HepG2 (cell line): ENCODE results near the gene SIK2. TPM values are rescaled to one million over a fixed set of nuclear protein-coding genes. Genes with fewer than 3 reads are reported as not detected.

Source experiments
- ATAC-seq: fragments of 200-7000 bp; cut with Tn5 transposase; 3 replicates; pipeline ENCODE4 v1.9.1; 2020; ENCODE audit warnings: mild to moderate bottlenecking, moderate library complexity
- BruUV-seq: library from RNA; stranded (reverse); fragments of 400-500 nt; replicated peaks from 2 replicates; lab custom pipeline; 2021; lab: Mats Ljungman, UMichigan
- CTCF ChIA-PET: fragments of 300-600 bp; formaldehyde crosslinking; extraction: SDS; loops from one replicate; lab custom pipeline; 2021; ENCODE audit warnings: low total read pairs, inconsistent platforms, low intra/inter-chr PET ratio; lab: Yijun Ruan, JAX
- POLR2A ChIA-PET: fragments of 350-600 bp; sonication (Branson Sonifier 250); formaldehyde crosslinking; loops from one replicate; lab custom pipeline; 2020; ENCODE audit warnings: antibody characterized with exemption, inconsistent platforms; lab: Yijun Ruan, JAX
- DNase-seq: peaks from one replicate; pipeline ENCODE4 v3.0.0-alpha.2; 2015; ENCODE audit warnings: low spot score
- FAIRE-seq: peaks from 3 replicates; lab custom pipeline; 2011; peaks lifted over from hg19 to GRCh38; lab: Jason Lieb, UNC
- H2AFZ ChIP-seq: one replicate; pipeline ENCODE4 v1.6.1; 2011; ENCODE audit warnings: low read length, inconsistent platforms
- H3K27ac ChIP-seq: fragments of 300-600 bp; 3 replicates; pipeline ENCODE4 v1.8.0; 2011; ENCODE audit warnings: mixed run types, mild to moderate bottlenecking, mixed read lengths, low read length, inconsistent platforms; ENCODE audit not compliant: insufficient read depth; ENCODE audit errors: extremely low read length
- H3K27me3 ChIP-seq, 2 experiments: fragments of 200-600 bp in 1 of 2; 2 replicates in 1 of 2; 3 replicates in 1 of 2; pipeline versions ENCODE4 v1.6.0 to v1.8.0; 2011; ENCODE audit warnings: low read length in 2 of 2, mild to moderate bottlenecking in 2 of 2, moderate library complexity in 2 of 2, inconsistent platforms in 1 of 2; ENCODE audit not compliant: insufficient read depth in 2 of 2, control insufficient read depth in 1 of 2
- H3K36me3 ChIP-seq, 2 experiments: fragments of 200-600 bp in 1 of 2; replicated peaks in 1 of 2; 2 replicates in 1 of 2; 3 replicates in 1 of 2; pipeline versions ENCODE4 v1.5.1 to v1.8.0; 2011; ENCODE audit warnings: low read length in 2 of 2, inconsistent platforms in 1 of 2; ENCODE audit not compliant: insufficient read depth in 2 of 2, control insufficient read depth in 1 of 2
- H3K4me1 ChIP-seq: 2 replicates; pipeline ENCODE4 v1.5.1; 2012; ENCODE audit warnings: low read length, inconsistent platforms; ENCODE audit not compliant: insufficient read depth
- H3K4me2 ChIP-seq: 2 replicates; pipeline ENCODE4 v1.6.0; 2011; ENCODE audit warnings: low read depth, low read length, inconsistent platforms
- H3K4me3 ChIP-seq, 3 experiments: fragments of 200-600 bp in 1 of 3; sonication (generic), shearing (Covaris generic) in 1 of 3; replicated peaks in 1 of 3; 2 replicates each; pipeline ENCODE4 v1.5.1; 2011 to 2016; ENCODE audit warnings: low read length in 3 of 3, inconsistent platforms in 2 of 3, low read depth in 2 of 3, mild to moderate bottlenecking in 2 of 3, control low read depth in 1 of 3, mixed read lengths in 1 of 3; ENCODE audit not compliant: insufficient read depth in 1 of 3
- H3K79me2 ChIP-seq: one replicate; pipeline ENCODE4 v1.6.1; 2011; ENCODE audit warnings: low read length, inconsistent platforms; ENCODE audit not compliant: insufficient read depth
- H3K9ac ChIP-seq: 2 replicates; pipeline ENCODE4 v1.6.0; 2011; ENCODE audit warnings: mild to moderate bottlenecking, low read depth, low read length, inconsistent platforms; ENCODE audit not compliant: insufficient read depth
- H3K9me3 ChIP-seq: 2 replicates; pipeline ENCODE4 v1.5.1; 2012; ENCODE audit warnings: mild to moderate bottlenecking, low read length
- H4K20me1 ChIP-seq: 2 replicates; pipeline ENCODE4 v1.6.0; 2011; ENCODE audit warnings: inconsistent platforms, mild to moderate bottlenecking, low read length, moderate library complexity; ENCODE audit not compliant: insufficient read depth
- CREM ChIP-seq, 2 experiments: sonication (generic) in 1 of 2; formaldehyde crosslinking in 1 of 2; IDR thresholded peaks; 2 replicates each; pipeline versions ENCODE4 v1.4.0 to v1.6.1; 2016 to 2020; ENCODE audit warnings: antibody characterized with exemption in 1 of 2, mild to moderate bottlenecking in 1 of 2, missing genetic modification reagents in 1 of 2
- HBP1 ChIP-seq: IDR thresholded peaks from 2 replicates; pipeline ENCODE4 v1.6.1; 2016; ENCODE audit warnings: low read depth, control low read depth
- ISL2 ChIP-seq: sonication (generic); formaldehyde crosslinking; IDR thresholded peaks from 2 replicates; pipeline ENCODE4 v1.5.0; 2020; ENCODE audit warnings: missing genetic modification reagents
- NFYC ChIP-seq: IDR thresholded peaks from 2 replicates; pipeline ENCODE4 v1.6.1; 2016; ENCODE audit warnings: missing genetic modification reagents, missing compliant biosample characterization
- SNRNP70 ChIP-seq: fragments of 200-400 bp; formaldehyde crosslinking; IDR thresholded peaks from 2 replicates; pipeline ENCODE4 v1.6.1; 2017; ENCODE audit warnings: mild to moderate bottlenecking, low read depth, low read length, moderate library complexity
- ZBTB33 ChIP-seq: sonication (generic); formaldehyde crosslinking; IDR thresholded peaks from 2 replicates; pipeline ENCODE4 v1.4.0; 2020; ENCODE audit warnings: missing genetic modification reagents
- ZNF784 ChIP-seq: sonication (generic); formaldehyde crosslinking; IDR thresholded peaks from 2 replicates; pipeline ENCODE4 v1.5.1; 2020; ENCODE audit warnings: missing genetic modification reagents, mild to moderate bottlenecking, borderline replicate concordance
- ZSCAN5A ChIP-seq: sonication (generic); formaldehyde crosslinking; IDR thresholded peaks from 2 replicates; pipeline ENCODE4 v1.8.0; 2022; ENCODE audit warnings: mild to moderate bottlenecking, missing genetic modification reagents, borderline replicate concordance
- in situ Hi-C: cut with HindIII; loops from 2 replicates; pipeline ENCODE4 v1.10.0; 2017; ENCODE audit warnings: low pct_unique_long_range_greater_than_20kb; ENCODE audit not compliant: extremely low pct_ligation_motif_present
- intact Hi-C: fragments of 100-400 bp; cut with micrococcal nuclease; formaldehyde crosslinking; loops from one replicate; pipeline ENCODE4 v1.10.0; 2022; ENCODE audit not compliant: unreplicated experiment
- polyA plus RNA-seq, 8 experiments: library from polyadenylated mRNA; depleted of rRNA in 3 of 8; stranded (reverse) in 7 of 8; unstranded in 1 of 8; fragments of >200 nt; fragmentation: Illumina TruSeq in 4 of 8; extraction: Trizol in 4 of 8; gene quantifications; 2 replicates each; pipeline versions ENCODE4 v1.2.1 to v1.2.3, GENCODE V29; 2011 to 2016; ENCODE audit warnings: low read depth in 4 of 8, missing spikeins in 1 of 8, mixed read lengths in 1 of 8; ENCODE audit not compliant: insufficient read depth in 1 of 8
- total RNA-seq, 5 experiments: library from RNA; depleted of rRNA; stranded (reverse); fragments of >200 nt; fragmentation: Illumina TruSeq; extraction: Trizol; gene quantifications; 2 replicates each; pipeline ENCODE4 v1.2.3, GENCODE V29; 2016; ENCODE audit warnings: low read depth in 1 of 5
- TF ChIP-seq, protein P1 (sequence below): sonication (generic); formaldehyde crosslinking; IDR thresholded peaks from 2 replicates; pipeline ENCODE4 v1.9.0; 2022; ENCODE audit warnings: low read depth, missing genetic modification reagents
- TF ChIP-seq, protein P2 (sequence below): sonication (generic); formaldehyde crosslinking; IDR thresholded peaks from 2 replicates; pipeline ENCODE4 v1.5.0; 2020; ENCODE audit warnings: missing genetic modification reagents, mild to moderate bottlenecking, borderline replicate concordance

The SIK2 gene
- total and polyA plus RNA-seq, 2 of the 13 experiments (the other 11 are each of a cell fraction or from before 2014, with no cell fraction given): 8.1 to 15.4 TPM

DNA sequence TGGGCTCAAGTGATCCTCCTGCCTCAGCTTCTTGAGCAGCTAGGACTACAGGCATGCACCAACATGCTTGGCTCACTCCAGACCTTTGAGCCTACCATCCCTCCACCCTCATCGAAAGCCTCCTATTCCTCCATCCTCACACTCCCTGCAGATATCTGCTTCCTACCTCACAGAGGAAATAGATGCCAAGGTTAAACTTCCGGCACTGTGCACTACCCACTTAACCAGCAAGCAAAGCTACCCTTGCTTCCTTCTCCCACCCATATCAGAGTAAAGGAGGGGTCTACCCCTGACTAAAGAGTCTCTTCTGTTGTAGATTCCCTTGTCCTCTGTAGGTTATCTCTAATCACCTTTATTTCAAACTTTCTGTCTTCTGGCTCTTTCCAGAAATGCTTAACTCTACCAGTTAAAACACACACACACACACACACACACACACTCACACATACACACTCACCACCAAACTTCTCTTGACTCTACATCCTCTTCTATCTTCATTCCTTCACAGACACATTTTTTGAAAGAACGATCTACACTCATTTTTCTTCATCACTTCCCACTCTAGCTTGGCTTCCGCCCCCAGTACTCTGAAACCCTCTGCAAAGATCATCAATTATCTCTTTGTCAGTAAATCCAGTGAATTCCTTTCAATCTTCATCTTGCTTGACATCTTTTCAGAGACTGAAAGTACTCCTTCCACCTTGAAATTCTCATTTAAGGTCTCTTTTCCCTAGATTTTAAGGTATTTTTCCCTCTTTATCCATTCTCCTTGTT lies 10.9 kb upstream of the SIK2 start (continued):
- TF ChIP-seq, protein P1, sequence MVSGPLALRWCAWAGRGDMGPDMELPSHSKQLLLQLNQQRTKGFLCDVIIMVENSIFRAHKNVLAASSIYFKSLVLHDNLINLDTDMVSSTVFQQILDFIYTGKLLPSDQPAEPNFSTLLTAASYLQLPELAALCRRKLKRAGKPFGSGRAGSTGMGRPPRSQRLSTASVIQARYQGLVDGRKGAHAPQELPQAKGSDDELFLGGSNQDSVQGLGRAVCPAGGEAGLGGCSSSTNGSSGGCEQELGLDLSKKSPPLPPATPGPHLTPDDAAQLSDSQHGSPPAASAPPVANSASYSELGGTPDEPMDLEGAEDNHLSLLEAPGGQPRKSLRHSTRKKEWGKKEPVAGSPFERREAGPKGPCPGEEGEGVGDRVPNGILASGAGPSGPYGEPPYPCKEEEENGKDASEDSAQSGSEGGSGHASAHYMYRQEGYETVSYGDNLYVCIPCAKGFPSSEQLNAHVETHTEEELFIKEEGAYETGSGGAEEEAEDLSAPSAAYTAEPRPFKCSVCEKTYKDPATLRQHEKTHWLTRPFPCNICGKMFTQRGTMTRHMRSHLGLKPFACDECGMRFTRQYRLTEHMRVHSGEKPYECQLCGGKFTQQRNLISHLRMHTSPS (CRISPR knock-in tag): no peak
- TF ChIP-seq, protein P2, sequence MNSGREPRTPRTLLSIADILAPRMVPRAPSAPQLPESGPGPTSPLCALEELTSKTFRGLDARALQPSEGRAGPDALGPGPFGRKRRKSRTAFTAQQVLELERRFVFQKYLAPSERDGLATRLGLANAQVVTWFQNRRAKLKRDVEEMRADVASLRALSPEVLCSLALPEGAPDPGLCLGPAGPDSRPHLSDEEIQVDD (CRISPR knock-in tag): no peak

- Histone ChIP-seq H3K27ac (no peak overlapping the region), H3K27me3 (no peaks in the 10 kb centered on the region), H3K9me3 (no peaks in the 10 kb centered on the region), H3K9ac (no peak overlapping the region), H3K79me2 (no peaks in the 10 kb centered on the region), H3K4me1 (peaks cover 42% of the 10 kb centered on the region), H2AFZ (no peak overlapping the region), H3K4me2 (no peak overlapping the region), H3K36me3 (no peaks in the 10 kb centered on the region), H3K4me3 (no peak overlapping the region)
- DNase-seq (no peak), ATAC-seq (no peak), FAIRE-seq (no peak)
- BruUV-seq: no TSS peak
- in situ Hi-C loops: no loop called here
- intact Hi-C loops: no loop called here
- ChIA-PET POLR2A (no interaction called here), CTCF (no interaction called here)
- TF ChIP-seq NFYC (CRISPR knock-in tag) (no peak), ZNF784 (CRISPR knock-in tag) (no peak), ZSCAN5A (no peak), CREM (IDR thresholded peaks at IDR 0.05) (no peak), CREM (CRISPR knock-in tag; IDR thresholded peaks at IDR 0.05) (no peak), SNRNP70 (no peak), HBP1 (CRISPR knock-in tag) (no peak), ISL2 (CRISPR knock-in tag) (no peak), ZBTB33 (CRISPR knock-in tag) (no peak)
- TF ChIP-seq, all 625 proteins: peak for 0
- H4K20me1 ChIP-seq: no peaks in the 10 kb centered on the region
Measured at GRCh38 chr11:111592491-111592890, 9.8 kb upstream of the SIK2 start.
